GM23338 (cell line): Measurements from ENCODE around the gene ENOX1. TPM values are rescaled to one million over a fixed set of nuclear protein-coding genes. Genes with fewer than 3 reads are reported as not detected.

ENCODE experiments used
- ATAC-seq: fragments of 200-7000 bp; cut with Tn5 transposase; 3 replicates; pipeline ENCODE4 v1.9.1; 2020
- DNase-seq: peaks from one replicate; pipeline ENCODE4 v3.0.0-alpha.2; 2015; ENCODE audit warnings: low spot score
- H2AFZ ChIP-seq: fragments of 200-600 bp; sonication (generic); 2 replicates; pipeline ENCODE4 v1.8.0; 2016; ENCODE audit warnings: antibody characterized with exemption, mild to moderate bottlenecking, moderate library complexity
- H3F3A ChIP-seq: fragments of 200-600 bp; sonication (generic); replicated peaks from 2 replicates; pipeline ENCODE4 v1.8.0; 2017; ENCODE audit warnings: antibody characterized with exemption, mixed run types, low read depth
- H3K27ac ChIP-seq: fragments of 200-600 bp; sonication (generic); 2 replicates; pipeline ENCODE4 v1.6.1; 2016; ENCODE audit warnings: low read depth
- H3K27me3 ChIP-seq: fragments of 200-600 bp; sonication (generic); 2 replicates; pipeline ENCODE4 v1.8.0; 2016; ENCODE audit warnings: mild to moderate bottlenecking, mixed run types, moderate library complexity; ENCODE audit not compliant: insufficient read depth
- H3K36me3 ChIP-seq: fragments of 200-600 bp; sonication (generic); 2 replicates; pipeline ENCODE4 v1.8.0; 2016; ENCODE audit warnings: mild to moderate bottlenecking; ENCODE audit not compliant: insufficient read depth
- H3K4me1 ChIP-seq: fragments of 200-600 bp; sonication (generic); 2 replicates; pipeline ENCODE4 v1.8.0; 2016; ENCODE audit warnings: mild to moderate bottlenecking, moderate library complexity; ENCODE audit not compliant: insufficient read depth
- H3K4me2 ChIP-seq: fragments of 200-600 bp; sonication (generic); 2 replicates; pipeline ENCODE4 v1.7.1; 2017; ENCODE audit warnings: mixed run types
- H3K4me3 ChIP-seq: fragments of 200-600 bp; sonication (generic); 2 replicates; pipeline ENCODE4 v1.6.1; 2016; ENCODE audit warnings: mixed run types
- H3K79me2 ChIP-seq: fragments of 200-600 bp; sonication (generic); replicated peaks from 2 replicates; pipeline ENCODE4 v1.8.0; 2017; ENCODE audit warnings: mild to moderate bottlenecking; ENCODE audit not compliant: insufficient read depth
- H3K9me2 ChIP-seq: fragments of 200-600 bp; sonication (generic); 2 replicates; pipeline ENCODE4 v1.8.0; 2017; ENCODE audit not compliant: insufficient read depth
- H4K20me1 ChIP-seq: fragments of 200-600 bp; sonication (generic); replicated peaks from 2 replicates; pipeline ENCODE4 v1.8.0; 2017; ENCODE audit warnings: mild to moderate bottlenecking; ENCODE audit not compliant: insufficient read depth
- H3K27ac Mint-ChIP-seq: 2 replicates; pipeline ENCODE4 v1.8.0; 2020; ENCODE audit warnings: inconsistent platforms, mild to moderate bottlenecking, moderate library complexity, mixed read lengths
- H3K27me3 Mint-ChIP-seq: 3 replicates; pipeline ENCODE4 v1.8.0; 2022; ENCODE audit warnings: low read depth, mild to moderate bottlenecking, moderate library complexity, mixed read lengths, inconsistent platforms; ENCODE audit not compliant: insufficient read depth, poor library complexity
- H3K36me3 Mint-ChIP-seq: 3 replicates; pipeline ENCODE4 v1.8.0; 2021; ENCODE audit warnings: low read depth, mild to moderate bottlenecking, inconsistent platforms, moderate library complexity, mixed read lengths
- H3K4me1 Mint-ChIP-seq: 3 replicates; pipeline ENCODE4 v1.8.0; 2020; ENCODE audit warnings: mild to moderate bottlenecking, inconsistent platforms, mixed read lengths
- H3K4me3 Mint-ChIP-seq: 3 replicates; pipeline ENCODE4 v1.8.0; 2021; ENCODE audit warnings: moderate library complexity, mild to moderate bottlenecking, inconsistent platforms, mixed read lengths
- H3K9me3 Mint-ChIP-seq: 3 replicates; pipeline ENCODE4 v1.8.0; 2020; ENCODE audit warnings: moderate library complexity, mild to moderate bottlenecking, inconsistent platforms, mixed read lengths
- CTCF ChIP-seq, 2 experiments: fragments of 200-600 bp in 1 of 2; sonication (generic) in 1 of 2; conservative IDR thresholded peaks; 2 replicates each; pipeline versions ENCODE4 v1.5.1 to v1.6.1; 2016 to 2017; ENCODE audit warnings: antibody characterized with exemption in 2 of 2, low read depth in 2 of 2, mild to moderate bottlenecking in 2 of 2, moderate library complexity in 1 of 2
- ETS1 ChIP-seq: IDR thresholded peaks from 2 replicates; pipeline ENCODE4 v1.6.1; 2016; ENCODE audit warnings: antibody characterized with exemption
- REST ChIP-seq: IDR thresholded peaks from one replicate; pipeline ENCODE4 v1.6.1; 2018; ENCODE audit warnings: antibody characterized with exemption; ENCODE audit not compliant: unreplicated experiment
- ZNF114 ChIP-seq: fragments of 250-450 bp; sonication (Bioruptor Pico); IDR thresholded peaks from 2 replicates; pipeline ENCODE4 v1.5.0; 2020; ENCODE audit warnings: mild to moderate bottlenecking, moderate library complexity
- polyA plus RNA-seq: library from polyadenylated mRNA; unstranded; fragments of >200 nt; fragmentation: Nextera tagmentation; extraction: Ambion mirVana; gene quantifications from 2 replicates; pipeline ENCODE4 v1.2.1, GENCODE V29; 2016
- total RNA-seq: library from RNA; depleted of rRNA; stranded (reverse); fragments of >200 nt; shearing (Covaris generic); gene quantifications from 2 replicates; pipeline ENCODE4 v1.2.3, GENCODE V29; 2014

The ENOX1 gene
- total and polyA plus RNA-seq, 2 experiments from 2014 or later, result 0.66 to 0.81 TPM

- H3F3A ChIP-seq, result no peaks in the 10 kb centered on the region
- no peaks in the 10 kb centered on the region for H3K79me2 ChIP-seq
- no peaks in the 10 kb centered on the region for H3K9me2 ChIP-seq
- H3K4me1 ChIP-seq, result no peaks in the 10 kb centered on the region; the same call in 1 of the 2 replicates
- H4K20me1 ChIP-seq, result no peaks in the 10 kb centered on the region
- no peak overlapping the region for H3K4me2 ChIP-seq
- Mint-ChIP-seq H3K27me3 (peaks cover 4% of the 10 kb centered on the region), H3K27ac (no peak overlapping the region), H3K4me3 (no peak overlapping the region), H3K36me3 (no peaks in the 10 kb centered on the region), H3K4me1 (peaks cover 15% of the 10 kb centered on the region), H3K9me3 (no peaks in the 10 kb centered on the region)
- ATAC-seq (peak; percentile 18), DNase-seq (peak; percentile 18)
- H3K36me3 ChIP-seq, result no peaks in the 10 kb centered on the region
- no peak overlapping the region for H3K4me3 ChIP-seq
- H3K27ac ChIP-seq, result no peak overlapping the region
- no peak overlapping the region for H2AFZ ChIP-seq
- TF ChIP-seq ETS1, result no peak
- peak; percentile 27 to 56; a peak in 2 of 4 replicates for TF ChIP-seq CTCF (conservative IDR thresholded peaks at IDR 0.05; ENCODE audit: low read depth in 2 of 2)
- no peaks in the 10 kb centered on the region for H3K27me3 ChIP-seq
Measured at GRCh38 chr13:43304945-43305344, 481.8 kb downstream of the ENOX1 start.

- peaks cover 4% of the 10 kb centered on the region for H3K27me3 Mint-ChIP-seq
- no peak for ATAC-seq
- Histone ChIP-seq H3K27me3 (no peaks in the 10 kb centered on the region), H3K36me3 (no peaks in the 10 kb centered on the region), H4K20me1 (no peaks in the 10 kb centered on the region), H3K4me3 (no peak overlapping the region), H3F3A (no peaks in the 10 kb centered on the region), H3K4me1 (no peaks in the 10 kb centered on the region; the same call in 1 of the 2 replicates), H3K4me2 (no peak overlapping the region), H2AFZ (no peak overlapping the region), H3K79me2 (no peaks in the 10 kb centered on the region), H3K27ac (no peak overlapping the region), H3K9me2 (no peaks in the 10 kb centered on the region)
- no peak overlapping the region for H3K27ac Mint-ChIP-seq
- H3K36me3 Mint-ChIP-seq, result no peaks in the 10 kb centered on the region
- DNase-seq, result no peak
- H3K4me3 Mint-ChIP-seq, result no peak overlapping the region
- TF ChIP-seq ZNF114 (CRISPR knock-in tag), result no peak
- TF ChIP-seq REST, result no peak
- no peak for TF ChIP-seq CTCF (conservative IDR thresholded peaks at IDR 0.05; ENCODE audit: low read depth in 2 of 2)
- TF ChIP-seq ETS1, result no peak
- no peaks in the 10 kb centered on the region for H3K9me3 Mint-ChIP-seq
- peaks cover 18% of the 10 kb centered on the region for H3K4me1 Mint-ChIP-seq
Measured at GRCh38 chr13:43304449-43304848, 482.3 kb downstream of the ENOX1 start.
